Endothelial cell of umbilical vein (primary cell): ENCODE results near the gene VPS26C.

Experiments
- EZH2 ChIP-seq: IDR thresholded peaks from 2 replicates; pipeline ENCODE4 v1.6.1; 2012; ENCODE audit warnings: borderline replicate concordance, low read depth, mild to moderate bottlenecking, moderate library complexity, low read length, inconsistent platforms; ENCODE audit not compliant: severe bottlenecking
- JUN ChIP-seq: IDR thresholded peaks from 2 replicates; pipeline ENCODE4 v1.6.1; 2011; ENCODE audit warnings: borderline replicate concordance, low read depth; ENCODE audit not compliant: insufficient read length, insufficient read depth
- MAX ChIP-seq: IDR thresholded peaks from 2 replicates; pipeline ENCODE4 v1.6.1; 2011; ENCODE audit not compliant: insufficient read depth, insufficient read length
- MYC ChIP-seq: IDR thresholded peaks from one replicate; pipeline ENCODE4 v1.6.1; 2011; ENCODE audit warnings: mild to moderate bottlenecking, low read depth, low read length
- POLR2A ChIP-seq: IDR thresholded peaks from 2 replicates; pipeline ENCODE4 v1.6.1; 2012; ENCODE audit warnings: low read depth, mild to moderate bottlenecking, control low read depth, low read length
- POLR2AphosphoS5 ChIP-seq: IDR thresholded peaks from 2 replicates; pipeline ENCODE4 v1.6.1; 2012; ENCODE audit warnings: low read depth, mild to moderate bottlenecking, control low read depth, low read length, moderate library complexity; ENCODE audit not compliant: insufficient read depth
- TF ChIP-seq, protein P1 (sequence below), 2 donors: IDR thresholded peaks; 1 replicate in 1 of 2; 2 replicates in 1 of 2; pipeline ENCODE4 v1.5.1; 2011; ENCODE audit warnings: low read length in 2 of 2, mild to moderate bottlenecking in 2 of 2, moderate library complexity in 2 of 2, control low read depth in 1 of 2, inconsistent platforms in 1 of 2, low read depth in 1 of 2; ENCODE audit not compliant: insufficient read depth in 1 of 2; ENCODE audit errors: extremely low read depth in 1 of 2

DNA sequence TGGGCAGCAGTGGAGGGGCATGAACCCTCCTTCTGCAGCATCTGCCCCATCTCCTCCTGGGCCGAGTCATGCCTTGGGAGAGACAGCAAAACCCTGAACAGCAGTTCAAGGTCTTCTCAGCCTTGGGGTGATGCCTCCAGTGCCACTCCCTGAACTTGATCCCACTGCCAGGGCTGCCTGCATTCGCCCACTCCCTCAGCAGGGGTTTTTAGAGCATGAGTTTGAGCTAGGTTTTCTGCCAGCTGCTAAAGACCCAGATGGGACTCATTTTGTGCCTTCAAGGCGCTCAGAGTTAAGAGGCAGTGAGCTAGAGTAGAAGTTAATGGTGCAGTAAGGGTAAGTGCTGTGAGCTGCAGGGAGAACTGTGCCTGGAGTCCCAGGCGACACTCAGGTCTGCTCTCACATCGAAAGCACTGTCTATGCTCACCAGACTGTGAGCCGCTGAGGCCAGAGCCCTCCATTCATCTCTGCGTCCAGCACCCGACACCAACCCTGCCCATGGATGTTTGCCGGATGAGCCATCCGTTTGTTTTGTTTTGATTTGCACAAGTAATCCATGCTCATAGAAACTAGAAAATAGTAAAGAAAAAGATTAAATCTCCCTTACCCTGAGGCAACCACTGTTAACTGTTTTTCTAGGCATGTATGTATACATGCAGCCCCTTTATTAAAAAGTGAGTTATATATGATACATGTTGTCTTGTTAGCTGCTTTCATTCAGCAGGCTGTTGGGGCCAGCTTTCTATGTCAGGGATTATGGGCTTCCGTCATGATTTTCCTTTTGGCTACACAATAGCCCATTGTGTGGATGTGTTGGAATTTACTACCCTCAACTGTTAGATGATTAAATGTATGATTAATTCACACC lies 67.8 kb downstream of the VPS26C start:
- TF ChIP-seq POLR2A (no peak), JUN (no peak), POLR2AphosphoS5 (no peak), MAX (no peak), EZH2 (no peak), MYC (no peak)
- TF ChIP-seq, protein P1, sequence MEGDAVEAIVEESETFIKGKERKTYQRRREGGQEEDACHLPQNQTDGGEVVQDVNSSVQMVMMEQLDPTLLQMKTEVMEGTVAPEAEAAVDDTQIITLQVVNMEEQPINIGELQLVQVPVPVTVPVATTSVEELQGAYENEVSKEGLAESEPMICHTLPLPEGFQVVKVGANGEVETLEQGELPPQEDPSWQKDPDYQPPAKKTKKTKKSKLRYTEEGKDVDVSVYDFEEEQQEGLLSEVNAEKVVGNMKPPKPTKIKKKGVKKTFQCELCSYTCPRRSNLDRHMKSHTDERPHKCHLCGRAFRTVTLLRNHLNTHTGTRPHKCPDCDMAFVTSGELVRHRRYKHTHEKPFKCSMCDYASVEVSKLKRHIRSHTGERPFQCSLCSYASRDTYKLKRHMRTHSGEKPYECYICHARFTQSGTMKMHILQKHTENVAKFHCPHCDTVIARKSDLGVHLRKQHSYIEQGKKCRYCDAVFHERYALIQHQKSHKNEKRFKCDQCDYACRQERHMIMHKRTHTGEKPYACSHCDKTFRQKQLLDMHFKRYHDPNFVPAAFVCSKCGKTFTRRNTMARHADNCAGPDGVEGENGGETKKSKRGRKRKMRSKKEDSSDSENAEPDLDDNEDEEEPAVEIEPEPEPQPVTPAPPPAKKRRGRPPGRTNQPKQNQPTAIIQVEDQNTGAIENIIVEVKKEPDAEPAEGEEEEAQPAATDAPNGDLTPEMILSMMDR (IDR thresholded peaks at IDR 0.05; ENCODE audit: extremely low read depth in 1 of 2, insufficient read depth in 1 of 2, low read depth in 1 of 2, low read length in 2 of 2), result no peak
